ENCODE results near the gene KCNQ1.
"Not testable (repeated sequence)": the region's sequence is repeated elsewhere in the genome, so short reads cannot be mapped to it uniquely, and the experiment has no call there.

The KCNQ1 gene

GRCh38 chr11:2612884-2613571 is 168.2 kb downstream of the KCNQ1 start:
- TF ChIP-seq CTCF (IDR thresholded peaks at IDR 0.05; ENCODE audit: borderline replicate concordance, insufficient read depth, low read depth, low read length) = no peak
- H3K4me3 ChIP-seq (ENCODE audit: low read depth, low read length) = no peak overlapping the region

- TF ChIP-seq CTCF (IDR thresholded peaks at IDR 0.05; ENCODE audit: borderline replicate concordance, insufficient read depth, low read depth, low read length) = no peak
- no peak overlapping the region for H3K4me3 ChIP-seq (ENCODE audit: low read depth, low read length)
Measured at GRCh38 chr11:2621894-2622293, 177.1 kb downstream of the KCNQ1 start.

GRCh38 chr11:2625183-2625582 is 180.4 kb downstream of the KCNQ1 start:
- no peak for TF ChIP-seq CTCF (IDR thresholded peaks at IDR 0.05; ENCODE audit: borderline replicate concordance, insufficient read depth, low read depth, low read length)
- H3K4me3 ChIP-seq (ENCODE audit: low read depth, low read length) = no peak overlapping the region

GRCh38 chr11:2630679-2631078 is 185.9 kb downstream of the KCNQ1 start:
- TF ChIP-seq CTCF (IDR thresholded peaks at IDR 0.05; ENCODE audit: borderline replicate concordance, insufficient read depth, low read depth, low read length) = no peak
- H3K4me3 ChIP-seq (ENCODE audit: low read depth, low read length) = no peak overlapping the region

GRCh38 chr11:2631161-2631560 is 186.4 kb downstream of the KCNQ1 start:
- no peak overlapping the region for H3K4me3 ChIP-seq (ENCODE audit: low read depth, low read length)
- TF ChIP-seq CTCF (IDR thresholded peaks at IDR 0.05; ENCODE audit: borderline replicate concordance, insufficient read depth, low read depth, low read length) = no peak

- not testable (repeated sequence) for H3K4me3 ChIP-seq (ENCODE audit: low read depth, low read length)
Measured at GRCh38 chr11:2639763-2640162, 195.0 kb downstream of the KCNQ1 start.

- TF ChIP-seq CTCF (IDR thresholded peaks at IDR 0.05; ENCODE audit: borderline replicate concordance, insufficient read depth, low read depth, low read length) = no peak
- H3K4me3 ChIP-seq (ENCODE audit: low read depth, low read length) = no peak overlapping the region
Measured at GRCh38 chr11:2641623-2642022, 196.8 kb downstream of the KCNQ1 start.

Data from GM12875 (cell line).